OCI-LY7 (cell line): Measurements from ENCODE around the gene HSPA4. TPM values are rescaled to one million over a fixed set of nuclear protein-coding genes. Genes with fewer than 3 reads are reported as not detected.
"Not testable (repeated sequence)": the region's sequence is repeated elsewhere in the genome, so short reads cannot be mapped to it uniquely, and the experiment has no call there.

Source experiments
- BruUV-seq: library from RNA; stranded (reverse); fragments of 400-500 nt; replicated peaks from 2 replicates; lab custom pipeline; 2021; lab: Mats Ljungman, UMichigan
- CTCF ChIA-PET: fragments of 300-600 bp; sonication (Branson Sonifier 250); formaldehyde crosslinking; loops from one replicate; lab custom pipeline; 2022; ENCODE audit warnings: antibody characterized with exemption; ENCODE audit not compliant: unreplicated experiment; lab: Charles Lee
- POLR2A ChIA-PET: fragments of 300-600 bp; sonication (Branson Sonifier 250); formaldehyde crosslinking; loops from one replicate; lab custom pipeline; 2022; ENCODE audit warnings: antibody characterized with exemption; lab: Charles Lee
- DNase-seq: peaks from one replicate; pipeline ENCODE4 v3.0.0-alpha.2; 2015; ENCODE audit warnings: low spot score
- H2AFZ ChIP-seq: fragments of 200-600 bp; sonication (generic), shearing (Covaris generic); 2 replicates; pipeline ENCODE4 v1.6.1; 2014; ENCODE audit warnings: mild to moderate bottlenecking, antibody characterized with exemption, low read length, moderate library complexity
- H3K27ac ChIP-seq: fragments of 200-600 bp; sonication (generic); 2 replicates; pipeline ENCODE4 v1.5.1; 2014; ENCODE audit warnings: mixed run types, low read depth, mild to moderate bottlenecking, moderate library complexity, low read length, inconsistent platforms; ENCODE audit not compliant: poor library complexity, severe bottlenecking
- H3K36me3 ChIP-seq: fragments of 200-600 bp; sonication (generic); 2 replicates; pipeline ENCODE4 v1.6.1; 2014; ENCODE audit warnings: mild to moderate bottlenecking, antibody characterized with exemption, low read length, moderate library complexity, mixed read lengths; ENCODE audit not compliant: insufficient read depth
- H3K4me1 ChIP-seq: fragments of 200-600 bp; sonication (generic); 2 replicates; pipeline ENCODE4 v1.5.1; 2014; ENCODE audit warnings: mild to moderate bottlenecking, low read length; ENCODE audit not compliant: insufficient read depth, poor library complexity, severe bottlenecking
- H3K4me2 ChIP-seq: fragments of 200-600 bp; sonication (generic); 2 replicates; pipeline ENCODE4 v1.6.1; 2014; ENCODE audit warnings: mild to moderate bottlenecking, low read length
- H3K4me3 ChIP-seq: fragments of 200-600 bp; sonication (generic); 2 replicates; pipeline ENCODE4 v1.5.1; 2014; ENCODE audit warnings: mild to moderate bottlenecking, low read depth, low read length; ENCODE audit not compliant: poor library complexity, severe bottlenecking
- H3K79me2 ChIP-seq: fragments of 200-600 bp; sonication (generic); 2 replicates; pipeline ENCODE4 v1.6.1; 2016; ENCODE audit warnings: low read depth, mild to moderate bottlenecking, low read length, moderate library complexity, mixed read lengths; ENCODE audit not compliant: insufficient read depth
- H3K9me2 ChIP-seq: fragments of 200-600 bp; sonication (generic); 2 replicates; pipeline ENCODE4 v1.6.1; 2016; ENCODE audit warnings: mild to moderate bottlenecking, low read length, mixed read lengths; ENCODE audit not compliant: insufficient read depth
- H3K9me3 ChIP-seq: fragments of 200-600 bp; sonication (generic); 2 replicates; pipeline ENCODE4 v1.6.1; 2014; ENCODE audit warnings: mild to moderate bottlenecking, mixed run types, low read length, mixed read lengths
- H4K20me1 ChIP-seq: fragments of 200-600 bp; sonication (generic); 2 replicates; pipeline ENCODE4 v1.6.1; 2014; ENCODE audit warnings: mild to moderate bottlenecking, antibody characterized with exemption, low read length, moderate library complexity, mixed read lengths; ENCODE audit not compliant: insufficient read depth
- EZH2phosphoT487 ChIP-seq: fragments of 200-600 bp; sonication (generic); IDR thresholded peaks from 2 replicates; pipeline ENCODE4 v1.6.1; 2018; ENCODE audit warnings: low read depth, borderline replicate concordance, mild to moderate bottlenecking, mixed run types, antibody characterized with exemption, low read length, moderate library complexity, mixed read lengths
- intact Hi-C: fragments of 100-400 bp; cut with micrococcal nuclease; formaldehyde crosslinking; loops from one replicate; pipeline ENCODE4 v1.10.0; 2022; ENCODE audit not compliant: unreplicated experiment
- total RNA-seq, 2 experiments: library from RNA; depleted of rRNA in 1 of 2; stranded (reverse); fragments of >200 nt in 1 of 2; shearing (Covaris generic) in 1 of 2; gene quantifications; 2 replicates each; pipeline ENCODE4 v1.2.3, GENCODE V29; 2014 to 2022
- TF ChIP-seq, protein P1 (sequence below): fragments of 200-600 bp; sonication (generic); conservative IDR thresholded peaks from 2 replicates; pipeline ENCODE4 v1.5.1; 2014; ENCODE audit warnings: mild to moderate bottlenecking, antibody characterized with exemption, low read length, moderate library complexity, mixed read lengths

The HSPA4 gene
- total RNA-seq, 2 experiments from 2014 or later, result 65.4 to 226 TPM

DNA sequence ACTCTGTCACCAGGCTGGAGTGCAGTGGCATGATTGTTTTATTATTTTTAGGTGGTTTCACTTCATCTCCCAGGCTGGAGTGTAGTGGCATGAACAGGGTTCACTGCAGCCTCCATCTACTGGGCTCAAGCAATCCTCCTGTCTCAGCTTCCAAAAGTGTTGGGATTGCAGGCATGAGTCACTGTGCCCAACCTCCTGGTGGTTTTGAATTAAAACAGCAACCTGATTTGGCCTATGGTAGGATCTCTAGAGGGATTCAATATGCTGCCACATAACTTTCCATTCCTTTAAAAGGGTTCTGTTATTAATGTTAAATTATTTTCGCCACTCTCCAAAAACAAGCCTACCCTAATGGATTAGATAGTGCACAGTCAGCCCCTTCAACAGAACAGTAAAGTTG lies 9.9 kb upstream of the HSPA4 start:
- H3K79me2 ChIP-seq, result no peaks in the 10 kb centered on the region
- H3K36me3 ChIP-seq, result no peaks in the 10 kb centered on the region
- no peak overlapping the region for H3K4me2 ChIP-seq
- H3K9me2 ChIP-seq, result no peaks in the 10 kb centered on the region
- H3K4me3 ChIP-seq, result no peak overlapping the region
- no peaks in the 10 kb centered on the region for H4K20me1 ChIP-seq
- DNase-seq, result no peak
- H2AFZ ChIP-seq, result peak overlapping the region; percentile 34; the same call in 1 of the 2 replicates
- CTCF ChIA-PET, result interaction anchor here (1.0 kb wide), 1 partner anchor 9 kb away, joined by 3 read pairs; no protein-coding TSS in a partner anchor
- POLR2A ChIA-PET, result interaction anchor here (1.8 kb wide), 1 partner anchor 9 kb away, joined by 7 read pairs; the partner anchor contains the start of gene HSPA4
- intact Hi-C loops, result no loop called here
- TF ChIP-seq, protein P1, sequence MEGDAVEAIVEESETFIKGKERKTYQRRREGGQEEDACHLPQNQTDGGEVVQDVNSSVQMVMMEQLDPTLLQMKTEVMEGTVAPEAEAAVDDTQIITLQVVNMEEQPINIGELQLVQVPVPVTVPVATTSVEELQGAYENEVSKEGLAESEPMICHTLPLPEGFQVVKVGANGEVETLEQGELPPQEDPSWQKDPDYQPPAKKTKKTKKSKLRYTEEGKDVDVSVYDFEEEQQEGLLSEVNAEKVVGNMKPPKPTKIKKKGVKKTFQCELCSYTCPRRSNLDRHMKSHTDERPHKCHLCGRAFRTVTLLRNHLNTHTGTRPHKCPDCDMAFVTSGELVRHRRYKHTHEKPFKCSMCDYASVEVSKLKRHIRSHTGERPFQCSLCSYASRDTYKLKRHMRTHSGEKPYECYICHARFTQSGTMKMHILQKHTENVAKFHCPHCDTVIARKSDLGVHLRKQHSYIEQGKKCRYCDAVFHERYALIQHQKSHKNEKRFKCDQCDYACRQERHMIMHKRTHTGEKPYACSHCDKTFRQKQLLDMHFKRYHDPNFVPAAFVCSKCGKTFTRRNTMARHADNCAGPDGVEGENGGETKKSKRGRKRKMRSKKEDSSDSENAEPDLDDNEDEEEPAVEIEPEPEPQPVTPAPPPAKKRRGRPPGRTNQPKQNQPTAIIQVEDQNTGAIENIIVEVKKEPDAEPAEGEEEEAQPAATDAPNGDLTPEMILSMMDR, result no peak
- TF ChIP-seq EZH2phosphoT487, result no peak
- H3K4me1 ChIP-seq, result peaks cover 19% of the 10 kb centered on the region
- H3K9me3 ChIP-seq, result no peaks in the 10 kb centered on the region
- no TSS peak for BruUV-seq
- no peak overlapping the region for H3K27ac ChIP-seq

DNA sequence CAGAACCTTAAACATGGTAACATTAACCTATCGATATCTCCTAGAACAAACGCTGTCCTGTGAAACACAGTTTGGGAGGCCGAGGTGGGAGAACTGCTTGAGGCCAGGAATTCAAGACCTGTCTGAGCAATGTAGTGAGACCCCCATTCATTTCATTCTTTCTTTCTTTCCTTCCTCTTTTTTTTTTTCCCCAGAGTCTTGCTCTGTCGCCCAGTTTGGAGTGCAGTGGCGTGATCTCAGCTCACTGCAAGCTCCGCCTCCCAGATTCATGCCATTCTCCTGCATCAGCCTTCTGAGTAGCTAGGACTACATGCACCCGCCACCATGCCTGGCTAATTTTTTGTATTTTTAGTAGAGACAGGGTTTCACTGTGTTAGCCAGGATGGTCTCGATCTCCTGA lies 5.3 kb upstream of the HSPA4 start:
- H3K36me3 ChIP-seq, H2AFZ ChIP-seq, H3K4me2 ChIP-seq, intact Hi-C loops, H3K9me2 ChIP-seq, H4K20me1 ChIP-seq, BruUV-seq, DNase-seq, CTCF ChIA-PET, H3K27ac ChIP-seq, H3K9me3 ChIP-seq, H3K4me3 ChIP-seq: not testable (repeated sequence)
- H3K79me2 ChIP-seq, result peaks cover 21% of the 10 kb centered on the region; the same call in 1 of the 2 replicates
- peaks cover 32% of the 10 kb centered on the region for H3K4me1 ChIP-seq
- POLR2A ChIA-PET, result interaction anchor here (1.1 kb wide), 1 partner anchor 16 kb away, joined by 4 read pairs; no protein-coding TSS in a partner anchor

DNA sequence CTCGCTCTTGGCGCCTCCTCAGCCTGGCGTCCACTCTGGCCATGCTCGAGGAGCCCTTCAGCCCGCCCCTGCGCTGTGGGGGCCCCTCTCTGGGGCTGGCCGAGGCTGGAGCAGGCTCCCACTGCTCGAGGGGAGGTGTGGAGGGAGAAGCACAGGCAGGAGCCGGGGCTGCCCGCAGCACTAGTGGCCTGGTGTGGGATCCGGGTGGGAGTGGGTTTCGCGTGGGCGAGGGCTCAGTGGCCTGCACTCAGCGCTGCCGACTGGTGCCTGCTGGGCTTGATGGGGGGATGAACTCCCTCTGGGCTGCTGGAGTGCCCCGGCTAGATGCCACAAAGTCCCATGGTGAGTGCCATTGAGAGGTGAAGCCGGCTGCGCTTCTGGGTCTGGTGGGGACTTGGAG lies 4.4 kb upstream of the HSPA4 start:
- no TSS peak for BruUV-seq
- Histone ChIP-seq H4K20me1 (no peaks in the 10 kb centered on the region), H3K4me2 (no peak overlapping the region), H3K27ac (no peak overlapping the region), H3K9me3 (no peaks in the 10 kb centered on the region), H3K4me1 (peaks cover 26% of the 10 kb centered on the region), H3K9me2 (no peaks in the 10 kb centered on the region), H3K4me3 (no peak overlapping the region), H3K36me3 (peaks cover 3% of the 10 kb centered on the region; the same call in 1 of the 2 replicates), H2AFZ (no peak overlapping the region), H3K79me2 (peaks cover 27% of the 10 kb centered on the region)
- intact Hi-C loops, result no loop called here
- TF ChIP-seq EZH2phosphoT487, result no peak
- TF ChIP-seq, protein P1, result no peak
- CTCF ChIA-PET, result no interaction called here
- DNase-seq, result no peak
- POLR2A ChIA-PET, result interaction anchor here (1.0 to 5.9 kb wide), 3 partner anchors 8 to 83 kb away, joined by 3 to 70 read pairs (median 4); no protein-coding TSS in a partner anchor
